Neural cell (in vitro differentiated cells): Measurements from ENCODE around the gene LIMCH1. TPM values are rescaled to one million over a fixed set of nuclear protein-coding genes. Genes with fewer than 3 reads are reported as not detected.

Experiments
- H2AFZ ChIP-seq: fragments of 200-600, 300-800 bp; sonication (generic), shearing (Covaris generic); 2 replicates; pipeline ENCODE4 v1.6.0; 2014; ENCODE audit warnings: low read depth, mild to moderate bottlenecking, antibody characterized with exemption, low read length, moderate library complexity
- H3F3A ChIP-seq: fragments of 200-600 bp; shearing (Covaris generic); 2 replicates; pipeline ENCODE4 v1.6.1; 2016; ENCODE audit warnings: mild to moderate bottlenecking, moderate library complexity, mixed read lengths, antibody characterized with exemption, low read length; ENCODE audit not compliant: insufficient read depth, poor library complexity, severe bottlenecking
- H3K27ac ChIP-seq: fragments of 200-600, 300-800 bp; sonication (generic), shearing (Covaris generic); 2 replicates; pipeline ENCODE4 v1.5.1; 2014; ENCODE audit warnings: mild to moderate bottlenecking, low read length, moderate library complexity
- H3K27me3 ChIP-seq: fragments of 300-800, 200-600 bp; sonication (generic), shearing (Covaris generic); 2 replicates; pipeline ENCODE4 v1.6.0; 2014; ENCODE audit warnings: mild to moderate bottlenecking, low read depth, low read length, moderate library complexity; ENCODE audit not compliant: insufficient read depth
- H3K36me3 ChIP-seq: fragments of 300-800, 200-600 bp; sonication (generic), shearing (Covaris generic); 2 replicates; pipeline ENCODE4 v1.5.1; 2014; ENCODE audit warnings: mild to moderate bottlenecking, antibody characterized with exemption, low read length, moderate library complexity; ENCODE audit not compliant: insufficient read depth
- H3K4me2 ChIP-seq: fragments of 300-800, 200-600 bp; sonication (generic), shearing (Covaris generic); 2 replicates; pipeline ENCODE4 v1.6.0; 2014; ENCODE audit warnings: mild to moderate bottlenecking, low read length
- H3K4me3 ChIP-seq: fragments of 300-800, 200-600 bp; sonication (generic), shearing (Covaris generic); 2 replicates; pipeline ENCODE4 v1.5.1; 2014; ENCODE audit warnings: mild to moderate bottlenecking, low read length, moderate library complexity
- H3K79me2 ChIP-seq: fragments of 200-600 bp; shearing (Covaris generic); replicated peaks from 2 replicates; pipeline ENCODE4 v1.6.0; 2014; ENCODE audit warnings: mild to moderate bottlenecking, low read length, moderate library complexity; ENCODE audit not compliant: insufficient read depth
- H3K9ac ChIP-seq: fragments of 300-800, 200-600 bp; sonication (generic), shearing (Covaris generic); 2 replicates; pipeline ENCODE4 v1.6.1; 2016; ENCODE audit warnings: mild to moderate bottlenecking, low read length, mixed read lengths
- H3K9me2 ChIP-seq: fragments of 200-600 bp; shearing (Covaris generic); 2 replicates; pipeline ENCODE4 v1.6.1; 2016; ENCODE audit warnings: mild to moderate bottlenecking, low read length, mixed read lengths; ENCODE audit not compliant: insufficient read depth
- H3K9me3 ChIP-seq: fragments of 200-600, 300-800 bp; sonication (generic), shearing (Covaris generic); 2 replicates; pipeline ENCODE4 v1.6.1; 2016; ENCODE audit warnings: mild to moderate bottlenecking, mixed run types, low read length, moderate library complexity, mixed read lengths
- H4K20me1 ChIP-seq: fragments of 200-600 bp; shearing (Covaris generic); 2 replicates; pipeline ENCODE4 v1.6.1; 2016; ENCODE audit warnings: mild to moderate bottlenecking, mixed run types; ENCODE audit not compliant: insufficient read depth
- EP300 ChIP-seq: fragments of 450-650 bp; conservative IDR thresholded peaks from 2 replicates; pipeline ENCODE4 v1.6.1; 2014; ENCODE audit warnings: antibody characterized with exemption, mild to moderate bottlenecking, moderate library complexity; ENCODE audit not compliant: poor library complexity, severe bottlenecking
- EZH2 ChIP-seq: fragments of 200-600, 300-800 bp; shearing (Covaris generic), sonication (generic); IDR thresholded peaks from 2 replicates; pipeline ENCODE4 v1.6.1; 2014; ENCODE audit warnings: antibody characterized with exemption, low read length, borderline replicate concordance, mild to moderate bottlenecking; ENCODE audit not compliant: insufficient read depth, poor library complexity, severe bottlenecking
- MXI1 ChIP-seq: fragments of 450-650 bp; conservative IDR thresholded peaks from 2 replicates; pipeline ENCODE4 v1.6.1; 2014; ENCODE audit warnings: antibody characterized with exemption, mild to moderate bottlenecking; ENCODE audit not compliant: poor library complexity, severe bottlenecking
- POLR2AphosphoS5 ChIP-seq: IDR thresholded peaks from 2 replicates; pipeline ENCODE4 v1.6.1; 2012
- RAD21 ChIP-seq: fragments of 450-650 bp; conservative IDR thresholded peaks from 2 replicates; pipeline ENCODE4 v1.6.1; 2014; ENCODE audit warnings: antibody characterized with exemption, mild to moderate bottlenecking, moderate library complexity
- SMC3 ChIP-seq: fragments of 450-650 bp; conservative IDR thresholded peaks from 2 replicates; pipeline ENCODE4 v1.6.1; 2014; ENCODE audit warnings: antibody characterized with exemption, mild to moderate bottlenecking, moderate library complexity; ENCODE audit not compliant: poor library complexity
- TAF1 ChIP-seq: IDR thresholded peaks from 2 replicates; pipeline ENCODE4 v1.6.1; 2012; ENCODE audit warnings: low read depth
- polyA plus RNA-seq: library from polyadenylated mRNA; depleted of rRNA; stranded (reverse); fragments of >200 nt; gene quantifications from 2 replicates; pipeline ENCODE4 v1.2.3, GENCODE V29; 2014
- TF ChIP-seq, protein P1 (sequence below): fragments of 450-650 bp; IDR thresholded peaks from 2 replicates; pipeline ENCODE4 v1.5.1; 2014; ENCODE audit warnings: antibody characterized with exemption, mild to moderate bottlenecking, moderate library complexity; ENCODE audit not compliant: poor library complexity, severe bottlenecking
- TF ChIP-seq, protein P2 (sequence below): IDR thresholded peaks from 2 replicates; pipeline ENCODE4 v1.6.1; 2012; ENCODE audit warnings: borderline replicate concordance

Gene LIMCH1
- polyA plus RNA-seq, 1 donor from 2014 or later = 9.1 TPM

DNA sequence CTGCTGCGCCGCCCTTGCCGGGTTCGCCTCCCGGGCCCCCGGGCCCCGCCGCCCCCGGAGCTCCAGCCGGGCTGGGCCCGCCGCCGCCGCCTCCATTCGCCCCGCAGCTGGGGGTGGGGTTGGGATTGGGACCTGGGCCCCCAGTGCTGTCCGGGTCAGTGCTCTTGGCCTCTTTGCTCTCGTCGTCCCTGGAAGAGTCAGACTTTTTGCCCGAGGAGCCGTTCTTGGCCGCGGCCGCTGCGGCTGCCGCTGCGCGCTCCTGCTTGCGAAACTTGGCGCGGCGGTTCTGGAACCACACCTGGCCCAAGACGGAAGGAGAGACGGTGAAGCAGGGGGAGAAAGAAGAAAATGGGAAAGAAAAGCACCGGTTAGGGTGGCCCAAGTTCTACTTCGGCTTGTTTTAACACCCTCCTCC is 208.1 kb downstream of the LIMCH1 start:
- Histone ChIP-seq H3K9me2 (no peaks in the 10 kb centered on the region), H3K9me3 (peaks cover 8% of the 10 kb centered on the region), H3K36me3 (no peaks in the 10 kb centered on the region), H2AFZ (no peak overlapping the region), H3K4me2 (no peak overlapping the region), H3F3A (no peaks in the 10 kb centered on the region), H4K20me1 (no peaks in the 10 kb centered on the region), H3K9ac (no peak overlapping the region), H3K27ac (no peak overlapping the region), H3K27me3 (peaks cover 99% of the 10 kb centered on the region), H3K79me2 (no peaks in the 10 kb centered on the region), H3K4me3 (no peak overlapping the region)
- TF ChIP-seq EZH2 = peak; percentile 83
- no peak for TF ChIP-seq SMC3

DNA sequence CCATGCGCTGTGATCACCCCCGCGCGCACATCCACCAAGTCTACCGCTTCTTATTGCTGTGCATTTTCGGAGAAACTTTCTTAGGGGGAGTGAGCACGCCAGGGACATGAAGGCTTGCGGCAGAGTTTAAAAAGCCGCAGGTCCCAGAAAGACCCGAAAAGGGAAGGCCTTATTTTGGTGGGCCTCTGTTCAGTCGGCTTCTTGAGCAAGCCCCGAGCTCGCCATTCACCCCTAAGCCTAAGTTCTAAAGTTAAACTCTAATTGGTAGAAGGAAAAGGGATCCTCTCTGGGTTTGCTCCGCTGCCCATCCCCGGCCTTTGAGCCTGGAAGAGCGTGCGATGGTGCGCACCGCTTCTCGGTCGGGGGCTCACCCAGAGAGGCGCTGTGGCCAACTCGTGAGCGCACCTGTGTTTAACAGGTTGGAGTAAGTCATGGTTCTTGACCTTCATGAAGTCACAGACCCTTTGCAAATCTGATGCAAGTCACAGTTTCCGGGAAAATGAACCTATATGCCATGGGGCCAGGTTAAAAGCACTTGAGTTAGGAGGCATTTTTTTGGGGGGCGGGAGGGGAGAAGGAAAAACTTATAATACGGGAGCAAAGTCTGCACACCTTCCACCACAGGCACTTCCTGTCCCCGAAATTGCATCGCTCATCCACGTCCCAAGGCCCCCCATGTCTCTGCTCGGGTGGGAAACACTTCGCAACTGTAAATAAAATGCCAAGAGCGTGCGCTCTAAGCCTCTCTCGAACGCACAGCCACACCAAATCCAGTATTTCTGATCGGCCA is 208.7 kb downstream of the LIMCH1 start:
- no peak overlapping the region for H3K4me3 ChIP-seq
- H3K4me2 ChIP-seq = no peak overlapping the region
- no peaks in the 10 kb centered on the region for H3K36me3 ChIP-seq
- TF ChIP-seq MXI1 = no peak
- TF ChIP-seq EP300 = no peak
- TF ChIP-seq POLR2AphosphoS5 = no peak
- TF ChIP-seq SMC3 = no peak
- no peak for TF ChIP-seq TAF1
- TF ChIP-seq, protein P1, sequence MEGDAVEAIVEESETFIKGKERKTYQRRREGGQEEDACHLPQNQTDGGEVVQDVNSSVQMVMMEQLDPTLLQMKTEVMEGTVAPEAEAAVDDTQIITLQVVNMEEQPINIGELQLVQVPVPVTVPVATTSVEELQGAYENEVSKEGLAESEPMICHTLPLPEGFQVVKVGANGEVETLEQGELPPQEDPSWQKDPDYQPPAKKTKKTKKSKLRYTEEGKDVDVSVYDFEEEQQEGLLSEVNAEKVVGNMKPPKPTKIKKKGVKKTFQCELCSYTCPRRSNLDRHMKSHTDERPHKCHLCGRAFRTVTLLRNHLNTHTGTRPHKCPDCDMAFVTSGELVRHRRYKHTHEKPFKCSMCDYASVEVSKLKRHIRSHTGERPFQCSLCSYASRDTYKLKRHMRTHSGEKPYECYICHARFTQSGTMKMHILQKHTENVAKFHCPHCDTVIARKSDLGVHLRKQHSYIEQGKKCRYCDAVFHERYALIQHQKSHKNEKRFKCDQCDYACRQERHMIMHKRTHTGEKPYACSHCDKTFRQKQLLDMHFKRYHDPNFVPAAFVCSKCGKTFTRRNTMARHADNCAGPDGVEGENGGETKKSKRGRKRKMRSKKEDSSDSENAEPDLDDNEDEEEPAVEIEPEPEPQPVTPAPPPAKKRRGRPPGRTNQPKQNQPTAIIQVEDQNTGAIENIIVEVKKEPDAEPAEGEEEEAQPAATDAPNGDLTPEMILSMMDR = no peak
- no peak overlapping the region for H2AFZ ChIP-seq
- no peaks in the 10 kb centered on the region for H3K79me2 ChIP-seq
- H3K27me3 ChIP-seq = peaks cover 99% of the 10 kb centered on the region
- no peaks in the 10 kb centered on the region for H3K9me2 ChIP-seq
- peaks cover 8% of the 10 kb centered on the region for H3K9me3 ChIP-seq
- no peak overlapping the region for H3K9ac ChIP-seq
- no peaks in the 10 kb centered on the region for H3F3A ChIP-seq
- no peak overlapping the region for H3K27ac ChIP-seq
- H4K20me1 ChIP-seq = no peaks in the 10 kb centered on the region

DNA sequence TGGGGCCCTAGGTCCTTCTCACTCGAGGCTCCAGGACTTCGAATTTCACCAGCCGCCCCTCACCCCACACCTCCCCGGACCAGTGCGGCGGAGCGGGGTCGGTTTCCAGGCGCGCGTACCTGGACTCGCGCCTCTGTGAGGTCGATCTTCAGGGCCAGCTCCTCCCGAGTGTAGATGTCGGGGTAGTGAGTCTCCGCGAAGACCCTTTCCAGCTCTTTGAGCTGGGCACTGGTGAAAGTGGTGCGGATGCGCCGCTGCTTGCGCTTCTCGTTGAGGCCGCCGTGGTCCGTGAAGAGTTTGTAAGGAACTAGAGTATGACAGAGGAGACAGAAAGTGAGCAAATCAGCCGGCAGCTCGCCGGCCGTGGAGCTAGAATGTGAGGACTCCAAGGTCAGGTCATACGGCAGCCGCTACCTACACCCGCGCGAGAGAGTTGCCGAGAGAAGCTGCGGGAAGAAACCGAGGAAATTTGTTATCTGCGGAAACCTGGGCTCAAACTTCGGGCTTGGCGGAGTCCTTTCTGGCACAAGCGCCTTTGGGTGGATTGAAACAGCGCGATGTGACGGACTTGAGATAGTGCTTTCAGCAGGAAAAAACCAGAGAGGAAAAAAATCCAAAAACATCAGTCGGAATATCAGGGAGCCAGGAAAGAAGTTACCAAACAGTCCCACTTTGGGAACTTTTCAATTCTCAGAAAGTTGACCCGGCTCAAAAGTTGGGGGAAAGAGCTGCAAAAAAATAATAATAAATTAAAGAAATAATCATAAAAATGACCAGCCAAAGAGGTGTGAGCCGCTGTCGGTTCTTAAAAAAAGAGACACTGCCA is 209.5 kb downstream of the LIMCH1 start:
- no peak overlapping the region for H2AFZ ChIP-seq
- H3K9ac ChIP-seq = no peak overlapping the region
- no peak overlapping the region for H3K4me2 ChIP-seq
- H3K9me2 ChIP-seq = no peaks in the 10 kb centered on the region
- H3K27ac ChIP-seq = no peak overlapping the region
- no peaks in the 10 kb centered on the region for H3K79me2 ChIP-seq
- H3K36me3 ChIP-seq = no peaks in the 10 kb centered on the region
- no peaks in the 10 kb centered on the region for H3F3A ChIP-seq
- H3K27me3 ChIP-seq = peaks cover 99% of the 10 kb centered on the region
- peak; percentile 35 for TF ChIP-seq POLR2AphosphoS5
- no peak for TF ChIP-seq MXI1
- no peak for TF ChIP-seq EP300
- TF ChIP-seq, protein P2, sequence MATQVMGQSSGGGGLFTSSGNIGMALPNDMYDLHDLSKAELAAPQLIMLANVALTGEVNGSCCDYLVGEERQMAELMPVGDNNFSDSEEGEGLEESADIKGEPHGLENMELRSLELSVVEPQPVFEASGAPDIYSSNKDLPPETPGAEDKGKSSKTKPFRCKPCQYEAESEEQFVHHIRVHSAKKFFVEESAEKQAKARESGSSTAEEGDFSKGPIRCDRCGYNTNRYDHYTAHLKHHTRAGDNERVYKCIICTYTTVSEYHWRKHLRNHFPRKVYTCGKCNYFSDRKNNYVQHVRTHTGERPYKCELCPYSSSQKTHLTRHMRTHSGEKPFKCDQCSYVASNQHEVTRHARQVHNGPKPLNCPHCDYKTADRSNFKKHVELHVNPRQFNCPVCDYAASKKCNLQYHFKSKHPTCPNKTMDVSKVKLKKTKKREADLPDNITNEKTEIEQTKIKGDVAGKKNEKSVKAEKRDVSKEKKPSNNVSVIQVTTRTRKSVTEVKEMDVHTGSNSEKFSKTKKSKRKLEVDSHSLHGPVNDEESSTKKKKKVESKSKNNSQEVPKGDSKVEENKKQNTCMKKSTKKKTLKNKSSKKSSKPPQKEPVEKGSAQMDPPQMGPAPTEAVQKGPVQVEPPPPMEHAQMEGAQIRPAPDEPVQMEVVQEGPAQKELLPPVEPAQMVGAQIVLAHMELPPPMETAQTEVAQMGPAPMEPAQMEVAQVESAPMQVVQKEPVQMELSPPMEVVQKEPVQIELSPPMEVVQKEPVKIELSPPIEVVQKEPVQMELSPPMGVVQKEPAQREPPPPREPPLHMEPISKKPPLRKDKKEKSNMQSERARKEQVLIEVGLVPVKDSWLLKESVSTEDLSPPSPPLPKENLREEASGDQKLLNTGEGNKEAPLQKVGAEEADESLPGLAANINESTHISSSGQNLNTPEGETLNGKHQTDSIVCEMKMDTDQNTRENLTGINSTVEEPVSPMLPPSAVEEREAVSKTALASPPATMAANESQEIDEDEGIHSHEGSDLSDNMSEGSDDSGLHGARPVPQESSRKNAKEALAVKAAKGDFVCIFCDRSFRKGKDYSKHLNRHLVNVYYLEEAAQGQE = no peak
- TF ChIP-seq RAD21 = no peak
- TF ChIP-seq EZH2 = peak; percentile 91
- TF ChIP-seq SMC3 = no peak
- no peak overlapping the region for H3K4me3 ChIP-seq
- H4K20me1 ChIP-seq = no peaks in the 10 kb centered on the region
- peaks cover 8% of the 10 kb centered on the region for H3K9me3 ChIP-seq
